EH (cell line): ENCODE results near the gene ROBO2.
A peak's percentile ranks its signal among the peaks of the same experiment; 100 is the strongest.

Experiments
- DNase-seq: peaks from one replicate; pipeline ENCODE4 v3.0.0-alpha.2; 2015; ENCODE audit warnings: low read depth

Gene ROBO2

DNA sequence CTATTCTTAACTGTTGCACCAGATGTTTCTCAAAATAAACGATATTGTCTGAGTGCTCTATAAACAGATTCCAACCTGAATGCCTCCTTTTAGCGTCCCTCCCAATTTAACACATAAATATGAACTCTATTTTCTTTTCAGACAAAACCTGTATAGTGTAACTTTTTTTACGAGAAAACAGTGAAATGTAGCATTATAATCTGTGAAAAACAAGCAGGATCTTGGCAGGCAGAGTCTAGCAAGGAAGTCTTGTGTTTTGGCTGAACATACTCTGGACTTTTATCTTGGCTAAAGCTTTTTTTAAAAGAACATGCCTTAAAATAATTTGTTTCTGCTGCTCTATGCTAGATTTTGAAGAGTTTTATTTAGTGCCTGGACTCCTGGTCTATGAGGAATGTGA, 150.5 kb downstream of the ROBO2 start:
- DNase-seq, result no peak

DNA sequence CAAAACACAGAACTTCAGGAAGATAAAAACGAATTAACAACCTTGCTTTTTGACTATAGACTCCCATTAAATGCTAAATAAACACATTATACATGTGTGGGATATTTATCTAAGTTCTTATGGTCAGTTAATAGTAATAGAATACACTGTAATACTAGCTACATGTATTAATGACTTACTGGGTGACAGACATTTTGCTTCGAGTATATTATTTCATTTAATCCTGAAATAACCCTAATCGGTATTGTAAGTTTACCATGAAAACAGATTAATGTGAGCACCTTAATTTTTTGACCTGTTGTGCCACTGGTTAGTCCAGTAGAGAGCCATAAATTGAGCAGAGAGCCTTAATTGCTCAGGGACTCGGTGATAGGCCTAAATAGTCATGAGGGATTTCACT, 151.1 kb downstream of the ROBO2 start:
- DNase-seq, result no peak

GRCh38 chr3:77191640-77192039, 151.7 kb downstream of the ROBO2 start:
- DNase-seq, result no peak

DNA sequence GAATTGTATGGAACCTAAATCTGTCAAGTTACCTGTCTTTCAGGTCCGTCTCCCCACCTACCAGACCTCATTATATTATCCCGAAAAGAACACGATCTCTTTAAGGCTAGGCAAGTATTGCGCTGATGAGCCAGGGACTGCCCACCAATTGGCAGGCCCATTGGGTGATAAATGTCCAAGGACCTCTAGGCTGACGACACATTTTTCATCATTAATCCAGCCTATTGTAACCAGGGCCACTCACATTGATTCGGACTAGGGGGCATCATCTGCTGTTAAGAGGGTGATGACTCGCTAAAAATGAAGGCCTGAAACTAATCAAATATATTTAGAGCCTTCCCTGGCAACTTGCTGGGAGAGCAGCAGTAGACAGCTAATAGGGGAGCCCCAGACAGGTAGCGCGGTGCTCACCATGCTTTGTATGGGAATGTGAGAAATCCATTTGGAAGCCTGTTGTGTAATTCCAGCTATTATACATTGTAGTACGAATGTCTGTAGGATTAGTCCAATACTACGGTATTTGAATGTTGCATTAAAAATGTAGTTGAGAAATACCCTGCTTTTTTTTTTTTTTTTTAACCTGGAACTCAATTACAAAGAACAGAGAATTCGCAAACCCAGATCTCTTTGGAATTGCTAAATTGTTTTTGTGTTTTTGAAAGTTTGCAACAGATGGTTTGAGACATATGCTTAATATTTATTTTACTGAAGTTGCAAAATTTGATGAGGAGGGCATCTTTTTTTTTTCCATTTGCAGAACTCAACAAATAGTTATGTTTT, 156.1 kb downstream of the ROBO2 start:
- no peak for DNase-seq

- no peak for DNase-seq
These were observed 157.5 kb downstream of the ROBO2 start for GRCh38 chr3:77197408-77197807.

DNA sequence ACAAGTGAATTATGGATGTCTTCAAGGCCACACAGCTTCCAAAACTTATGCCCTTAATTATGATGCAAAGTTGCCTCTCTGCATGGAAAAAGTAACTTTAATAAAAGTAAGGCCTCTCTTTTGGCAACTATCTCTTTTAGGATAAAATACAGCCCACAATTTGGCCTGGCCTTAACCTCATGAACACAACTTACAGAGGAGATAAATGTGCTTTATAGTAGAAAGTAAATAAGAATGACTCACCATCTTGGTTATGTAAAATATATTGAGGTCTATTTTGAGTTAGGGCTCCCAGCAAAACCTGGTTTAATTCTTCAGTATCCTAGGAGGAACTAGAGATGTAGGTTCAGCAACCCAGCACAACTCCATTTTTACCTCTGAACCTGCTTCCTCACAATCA, 164.0 kb downstream of the ROBO2 start:
- DNase-seq, result no peak

- no peak for DNase-seq
These were observed 164.9 kb downstream of the ROBO2 start for GRCh38 chr3:77204788-77205187.

- no peak for DNase-seq
These were observed 167.9 kb downstream of the ROBO2 start for GRCh38 chr3:77207753-77208152.

DNA sequence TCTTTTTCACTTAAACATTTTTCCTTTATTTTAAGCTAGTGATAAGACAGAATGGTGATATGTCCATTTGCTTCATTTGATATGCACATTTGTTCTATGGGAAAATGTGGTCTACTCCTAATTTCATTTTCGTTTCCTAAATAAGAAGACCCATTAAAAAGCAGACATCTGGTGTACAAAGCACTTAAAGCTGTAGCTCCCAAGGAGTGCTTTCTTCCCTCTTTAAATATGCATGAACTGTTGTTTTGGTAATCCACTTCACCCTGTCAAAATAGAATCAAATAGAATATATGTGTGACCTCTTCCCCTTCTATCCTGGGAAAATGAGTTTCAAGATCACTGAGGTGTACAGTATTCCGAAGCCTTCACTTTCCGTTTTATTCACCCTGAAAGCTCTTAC, 182.8 kb downstream of the ROBO2 start:
- no peak for DNase-seq

DNA sequence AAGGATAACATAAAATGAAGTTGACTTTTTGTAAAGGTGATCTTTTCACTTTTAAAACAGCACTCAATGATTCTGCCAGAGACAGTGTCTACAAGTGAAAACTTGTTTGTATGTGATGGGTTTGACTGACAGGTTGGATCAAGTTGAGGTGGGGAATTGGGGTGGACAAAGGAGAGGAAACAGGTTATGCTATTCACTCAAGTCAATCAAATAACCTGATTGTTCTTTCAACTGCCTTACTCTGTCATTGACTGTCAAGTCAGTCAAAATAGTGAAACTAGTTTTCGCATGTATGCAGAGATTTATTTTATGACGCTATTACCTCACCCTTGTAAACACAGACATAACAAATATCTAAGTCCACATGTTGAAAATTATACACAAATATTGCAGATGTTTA, 187.7 kb downstream of the ROBO2 start:
- DNase-seq, result no peak

GRCh38 chr3:77232557-77232956, 192.7 kb downstream of the ROBO2 start:
- no peak for DNase-seq

DNA sequence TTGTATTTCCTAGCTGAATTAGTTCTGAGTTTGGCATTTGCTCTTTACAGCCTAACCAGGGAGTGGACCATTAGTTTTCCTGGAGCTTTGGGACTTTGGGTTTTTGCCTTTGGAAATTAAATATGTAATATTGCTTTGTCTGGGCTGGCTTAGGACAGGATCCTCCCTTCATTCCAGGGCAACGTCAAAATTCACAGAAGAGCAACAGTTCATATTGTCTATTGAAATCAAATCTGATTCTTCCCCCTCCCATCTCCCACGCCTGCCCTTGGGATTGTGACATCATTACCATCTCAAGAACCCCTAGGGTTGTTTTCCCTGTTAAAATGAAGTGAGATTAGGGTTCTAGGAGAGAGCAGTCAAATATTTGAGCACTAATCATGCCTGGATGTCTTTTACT, 194.1 kb downstream of the ROBO2 start:
- no peak for DNase-seq

- no peak for DNase-seq
These were observed 196.2 kb downstream of the ROBO2 start for GRCh38 chr3:77236118-77236517.

GRCh38 chr3:77240072-77240650, 200.3 kb downstream of the ROBO2 start:
- DNase-seq, result no peak

- no peak for DNase-seq
These were observed 202.5 kb downstream of the ROBO2 start for GRCh38 chr3:77242371-77242770.

- no peak for DNase-seq
These were observed 205.1 kb downstream of the ROBO2 start for GRCh38 chr3:77244981-77245380.

GRCh38 chr3:77247061-77247460, 207.2 kb downstream of the ROBO2 start:
- no peak for DNase-seq

DNA sequence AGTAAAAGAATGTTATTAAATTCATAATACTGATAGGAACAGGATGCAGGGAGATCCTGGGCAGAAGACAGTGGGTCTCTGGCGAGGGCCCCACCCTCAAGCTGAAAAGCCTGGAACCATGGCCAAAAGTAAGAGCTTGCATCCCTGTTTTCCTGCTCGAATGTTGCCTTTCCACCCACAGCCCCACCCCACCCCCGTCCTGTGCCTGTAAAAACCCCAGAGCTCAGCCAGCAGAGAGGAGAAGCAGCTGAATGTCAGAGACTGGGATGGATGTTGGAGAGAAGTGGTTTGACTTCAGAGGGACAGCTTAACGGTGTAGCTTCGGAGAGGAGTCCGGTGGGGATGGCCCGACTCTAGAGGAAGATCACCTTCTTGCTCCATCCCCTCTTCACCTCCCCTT, 207.9 kb downstream of the ROBO2 start:
- DNase-seq, result no peak

DNA sequence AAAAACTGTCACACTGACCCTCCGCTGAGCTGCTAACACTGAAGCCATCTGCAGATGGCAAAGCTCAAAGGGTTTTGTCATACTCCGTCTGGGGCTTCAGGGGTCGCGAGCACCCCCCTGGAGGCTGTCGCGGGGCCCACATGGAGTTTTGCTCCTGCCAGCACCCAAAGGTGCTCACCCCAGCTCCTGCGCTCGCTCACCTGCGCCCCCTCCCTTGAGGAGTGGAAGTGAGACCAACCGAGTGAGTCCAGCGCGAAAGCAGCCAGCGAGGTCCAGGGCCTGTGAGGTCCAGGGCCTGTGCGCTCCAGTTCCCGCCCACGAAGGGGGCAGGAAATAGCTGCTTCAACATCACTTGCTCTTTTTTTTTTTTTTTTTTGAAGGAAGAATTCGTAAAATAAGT, 208.5 kb downstream of the ROBO2 start:
- DNase-seq, result no peak

DNA sequence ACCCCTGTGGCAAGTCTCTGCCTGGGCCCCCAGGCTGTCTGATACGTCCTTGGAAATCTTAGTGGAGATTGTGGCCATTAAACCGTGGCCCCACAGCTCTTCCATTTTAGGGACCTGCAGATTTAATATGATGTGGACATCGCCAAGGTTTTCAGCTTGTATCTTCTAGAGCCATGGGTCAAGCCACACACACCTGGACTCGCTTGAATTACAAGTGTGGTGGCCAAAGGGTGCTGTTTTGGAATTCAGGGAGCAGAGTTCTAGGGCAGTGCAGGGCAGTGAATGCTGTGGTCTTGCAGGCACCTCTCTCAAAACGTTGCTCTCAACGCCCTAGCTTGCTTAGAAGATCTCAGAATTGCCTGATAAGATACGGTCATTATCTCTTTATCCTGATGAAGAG, 211.2 kb downstream of the ROBO2 start:
- DNase-seq, result no peak

GRCh38 chr3:77254967-77255831, 215.3 kb downstream of the ROBO2 start:
- DNase-seq, result peak; percentile 53

DNA sequence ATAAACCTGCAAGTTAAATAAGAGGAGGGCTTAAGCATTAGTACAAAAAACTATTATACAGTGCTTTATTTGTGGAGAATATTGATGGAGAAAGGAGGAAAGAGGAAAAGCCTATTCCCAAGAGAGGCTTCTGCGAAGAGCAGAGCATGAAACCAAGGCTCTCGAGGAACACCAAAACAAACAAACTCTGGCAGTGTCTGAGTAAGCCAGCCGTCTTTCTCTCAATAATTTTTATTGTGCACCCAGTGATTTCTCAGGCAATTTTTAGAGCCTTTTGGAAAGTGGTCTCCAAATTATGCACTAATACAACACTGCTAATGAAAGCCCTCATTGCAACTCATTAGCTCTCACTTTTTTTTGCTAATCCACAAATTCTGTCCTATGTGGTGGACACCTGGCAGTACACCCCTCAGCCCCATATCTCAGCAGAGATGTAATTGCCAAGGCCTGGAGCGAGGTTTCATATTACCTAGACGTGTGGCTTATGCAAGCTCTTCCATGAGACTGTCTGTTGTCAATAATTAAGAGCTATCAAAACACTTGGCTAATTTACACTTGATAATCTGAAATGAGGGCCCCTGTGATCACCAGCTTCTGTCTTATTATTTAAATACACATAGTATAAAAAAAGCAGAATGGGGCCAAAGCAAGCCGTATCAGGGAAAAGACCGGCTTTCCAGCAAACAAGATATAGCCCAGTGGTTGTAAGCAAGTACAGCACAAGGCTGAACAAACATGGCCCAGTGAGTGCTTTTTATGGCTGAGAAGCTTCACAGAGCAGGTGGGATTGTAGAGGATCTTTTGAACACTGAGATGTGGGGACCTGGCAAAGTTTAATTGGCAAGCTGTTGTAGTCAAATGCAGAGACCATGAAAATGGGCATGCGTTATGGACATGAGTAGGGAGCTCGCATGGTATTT, 216.9 kb downstream of the ROBO2 start:
- DNase-seq, result no peak
